ENCODE measurements around the gene DAGLB.
"Not testable (repeated sequence)": the region's sequence is repeated elsewhere in the genome, so short reads cannot be mapped to it uniquely, and the experiment has no call there.

Gene DAGLB

DNA sequence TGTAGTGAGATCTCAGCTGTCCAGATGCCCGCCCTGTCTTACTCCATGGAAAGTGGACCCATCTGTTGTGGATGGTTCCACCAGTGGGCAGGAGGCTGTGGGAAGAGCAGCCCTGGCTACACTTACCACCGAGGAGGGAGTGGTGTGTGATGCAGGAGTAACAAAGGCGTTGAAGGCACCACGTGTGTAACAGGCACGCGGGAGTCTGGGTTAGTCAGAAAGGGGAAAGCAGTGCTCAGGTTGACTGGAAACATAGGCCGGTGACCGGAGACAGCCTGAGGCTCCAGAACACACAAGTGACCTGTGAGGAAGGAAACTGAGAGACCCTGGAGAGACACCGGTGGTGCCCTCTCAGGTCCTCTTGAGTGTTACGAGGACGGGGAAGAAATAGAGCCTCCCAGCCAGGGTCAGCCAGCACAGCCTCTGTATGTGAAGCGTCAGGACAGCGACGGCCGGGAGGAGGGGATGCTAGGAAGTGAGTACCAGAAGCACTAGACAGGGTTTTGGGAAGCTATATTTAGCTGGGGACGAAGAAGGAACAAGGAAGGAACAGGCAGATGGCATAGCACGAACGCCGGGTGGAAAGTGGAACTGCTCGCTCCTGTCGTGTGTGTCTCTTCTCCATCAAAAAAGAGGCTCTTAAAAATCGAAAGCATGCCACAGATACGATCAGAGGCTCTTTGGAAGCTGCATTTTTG is 51.7 kb downstream of the DAGLB start:
- no peak for DNase-seq

DNA sequence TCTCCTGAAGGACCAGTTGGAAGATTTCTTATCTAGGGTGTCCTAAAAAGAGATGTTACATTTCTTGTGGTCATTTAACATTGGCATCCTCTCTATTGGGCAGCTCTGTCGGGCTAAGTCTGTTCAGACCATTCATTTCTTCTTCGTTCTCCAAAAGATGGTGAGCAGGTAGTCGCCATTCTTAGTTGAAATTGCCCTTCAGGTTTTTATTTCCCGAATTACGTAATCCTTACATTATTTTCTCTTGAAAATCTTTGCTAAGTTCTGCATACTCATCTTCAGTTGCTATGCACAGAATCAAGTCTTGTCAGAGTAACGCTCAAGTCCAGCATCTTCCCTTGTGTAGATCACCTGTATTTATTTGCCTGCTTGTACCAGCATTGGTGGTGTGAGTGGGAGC is 53.6 kb downstream of the DAGLB start:
- DNase-seq = no peak

DNA sequence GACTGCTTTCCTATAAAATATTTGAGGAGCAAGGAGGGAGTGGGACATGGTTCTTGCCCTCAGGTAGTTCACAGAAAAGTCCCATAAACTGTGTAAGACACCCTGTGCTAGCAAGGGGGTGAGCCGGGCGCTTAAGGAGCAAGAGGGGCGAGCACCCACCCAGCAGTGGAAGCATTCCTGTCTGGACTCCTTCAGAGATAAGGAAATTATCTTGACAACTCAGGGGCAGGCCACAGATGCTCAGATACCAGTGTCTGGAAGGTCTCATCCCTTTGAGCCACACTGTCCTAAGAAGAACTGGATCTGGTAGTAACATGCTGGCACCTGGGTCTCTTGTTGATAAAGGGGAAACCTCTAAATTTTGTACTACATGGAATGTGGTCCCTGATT is 54.1 kb downstream of the DAGLB start:
- DNase-seq = no peak

DNA sequence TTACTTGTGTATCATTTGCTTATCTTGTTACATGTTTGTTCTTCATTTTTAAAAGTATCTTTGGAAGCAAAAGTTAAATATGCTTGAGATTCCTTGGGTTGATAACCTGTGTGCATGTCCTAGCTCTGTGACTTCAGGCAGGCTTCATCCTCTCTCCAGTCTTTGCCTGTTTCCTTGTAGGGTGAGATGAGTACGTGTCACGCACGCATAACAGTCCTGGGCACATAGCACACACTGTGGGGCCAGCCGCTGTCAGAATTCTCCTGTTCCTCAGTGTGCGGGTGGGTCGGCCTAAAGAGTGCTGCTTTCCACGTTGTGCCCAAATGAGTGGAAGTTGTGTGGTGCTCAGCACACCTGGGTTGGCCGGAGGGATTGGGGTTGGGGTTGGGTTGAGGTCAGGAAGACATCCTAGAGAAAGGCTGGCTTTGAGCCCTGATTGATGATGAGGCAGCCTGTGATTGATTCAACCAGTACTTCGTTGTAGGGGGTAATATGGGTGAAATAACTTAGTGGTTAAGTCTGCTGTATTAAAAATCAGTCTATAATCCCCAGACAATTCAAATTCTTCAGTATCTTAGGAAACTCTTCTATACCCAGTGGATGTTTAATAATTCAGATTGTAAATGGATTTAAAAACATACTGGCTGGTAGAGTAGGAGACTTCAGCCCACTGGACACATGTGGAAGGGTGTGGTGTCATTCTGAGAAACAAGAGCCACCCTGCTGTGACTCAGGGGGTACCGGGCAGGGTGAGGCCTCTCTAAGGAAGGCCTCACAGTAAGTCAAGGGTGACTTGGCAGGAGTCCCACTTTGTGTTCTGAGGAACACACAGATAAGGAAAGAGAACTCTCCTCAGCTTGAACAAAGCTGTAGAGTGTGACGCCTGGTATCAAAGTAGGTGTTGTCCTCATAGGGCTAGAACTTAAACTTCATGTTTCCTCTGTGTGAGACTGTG is 54.8 kb downstream of the DAGLB start:
- peak; percentile 23 to 32 for DNase-seq

DNA sequence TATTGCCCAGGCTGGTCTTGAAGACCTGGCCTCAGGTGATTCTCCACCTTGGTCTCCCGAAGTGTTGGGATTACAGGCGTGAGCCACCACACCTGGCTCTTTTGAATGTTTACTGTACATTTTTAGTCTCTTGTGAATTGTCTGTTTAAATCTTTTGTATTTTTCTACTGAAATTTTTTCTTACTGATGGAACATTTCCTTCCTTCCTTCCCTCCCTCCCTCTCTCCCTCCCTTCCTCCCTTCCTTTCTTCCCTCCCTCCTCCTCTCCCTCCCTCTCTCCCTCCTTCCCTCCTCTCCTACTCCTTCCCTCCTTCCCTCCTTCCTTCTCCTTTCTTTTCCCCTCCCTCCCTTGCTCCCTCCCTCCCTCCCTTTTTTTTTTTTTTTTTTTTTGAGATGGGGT is 58.0 kb downstream of the DAGLB start:
- no peak for DNase-seq

DNA sequence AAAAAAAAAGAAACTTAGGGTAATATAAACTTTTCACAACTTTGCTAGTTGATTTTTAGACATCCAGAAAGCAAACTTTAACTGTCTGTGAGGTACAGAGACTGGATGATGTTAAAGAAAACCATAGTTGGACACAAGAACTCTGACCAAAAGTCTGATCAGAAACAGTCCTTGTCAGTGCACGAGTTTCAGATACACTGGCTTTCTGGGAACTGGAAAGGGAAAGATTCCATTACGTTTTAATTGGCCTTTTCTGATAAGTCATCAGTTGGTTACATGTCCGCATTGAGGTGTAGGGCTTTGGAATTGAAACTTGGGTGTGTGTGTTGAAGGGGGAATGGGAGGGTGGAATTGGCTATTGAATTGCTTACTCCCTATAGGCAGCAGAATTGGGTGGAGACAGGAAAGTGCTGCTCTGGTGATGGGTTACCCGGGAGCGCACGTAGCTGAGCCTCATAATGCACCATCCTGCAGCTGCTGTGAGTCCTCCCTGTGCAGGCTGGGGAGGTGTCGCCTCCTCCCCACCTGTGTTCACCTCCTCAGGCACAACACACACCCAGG is 59.9 kb downstream of the DAGLB start:
- DNase-seq = no peak

DNA sequence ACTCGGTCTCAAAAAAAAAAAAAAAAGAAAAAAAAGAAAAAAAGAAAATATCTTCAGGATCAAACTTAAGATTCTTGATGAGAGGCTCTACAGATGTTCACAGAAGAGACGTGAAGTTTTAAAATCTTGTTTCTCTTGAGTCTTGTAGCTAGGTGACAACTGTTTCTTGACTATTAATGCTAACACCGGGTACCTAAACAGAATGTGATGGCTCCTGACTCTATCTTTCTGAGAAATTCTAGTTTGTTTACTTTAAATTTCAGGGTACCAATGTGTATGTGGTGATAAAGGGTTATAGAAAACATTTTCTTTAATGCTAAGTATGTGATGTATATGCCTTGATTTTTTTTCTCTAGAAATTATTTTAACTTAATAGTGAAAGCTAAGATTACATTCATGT is 61.0 kb downstream of the DAGLB start:
- no peak for DNase-seq

DNA sequence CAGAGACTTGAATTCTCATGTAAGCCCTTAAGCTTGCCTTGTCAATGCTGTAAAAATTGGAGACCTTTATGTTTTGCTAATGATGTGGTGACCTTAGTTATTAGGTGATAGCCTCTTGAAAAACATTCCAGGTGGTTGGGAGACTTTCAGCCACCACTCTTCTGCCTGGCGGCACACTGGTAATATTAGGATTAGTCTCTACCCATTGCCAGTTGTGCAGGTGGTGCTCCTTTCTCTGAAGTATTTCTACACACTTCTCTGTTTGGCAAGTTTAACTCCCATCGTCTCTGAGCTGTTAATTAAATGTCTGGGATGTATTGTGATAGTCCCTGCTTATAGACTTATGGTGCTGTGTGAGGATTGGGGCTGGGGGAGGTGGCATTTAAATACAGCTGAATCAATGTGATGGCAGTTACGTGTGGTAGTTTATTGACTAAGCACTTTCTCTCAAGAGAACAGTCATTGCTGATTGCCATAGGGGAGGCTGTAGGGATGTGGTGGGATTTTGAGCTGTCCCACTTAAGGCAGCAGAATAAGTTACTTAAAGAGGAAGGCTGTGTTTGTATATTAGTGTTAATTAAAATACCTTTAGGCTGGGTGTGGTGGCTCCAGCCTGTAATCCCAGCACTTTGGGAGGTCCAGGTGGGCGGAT is 61.7 kb downstream of the DAGLB start:
- DNase-seq = no peak

DNA sequence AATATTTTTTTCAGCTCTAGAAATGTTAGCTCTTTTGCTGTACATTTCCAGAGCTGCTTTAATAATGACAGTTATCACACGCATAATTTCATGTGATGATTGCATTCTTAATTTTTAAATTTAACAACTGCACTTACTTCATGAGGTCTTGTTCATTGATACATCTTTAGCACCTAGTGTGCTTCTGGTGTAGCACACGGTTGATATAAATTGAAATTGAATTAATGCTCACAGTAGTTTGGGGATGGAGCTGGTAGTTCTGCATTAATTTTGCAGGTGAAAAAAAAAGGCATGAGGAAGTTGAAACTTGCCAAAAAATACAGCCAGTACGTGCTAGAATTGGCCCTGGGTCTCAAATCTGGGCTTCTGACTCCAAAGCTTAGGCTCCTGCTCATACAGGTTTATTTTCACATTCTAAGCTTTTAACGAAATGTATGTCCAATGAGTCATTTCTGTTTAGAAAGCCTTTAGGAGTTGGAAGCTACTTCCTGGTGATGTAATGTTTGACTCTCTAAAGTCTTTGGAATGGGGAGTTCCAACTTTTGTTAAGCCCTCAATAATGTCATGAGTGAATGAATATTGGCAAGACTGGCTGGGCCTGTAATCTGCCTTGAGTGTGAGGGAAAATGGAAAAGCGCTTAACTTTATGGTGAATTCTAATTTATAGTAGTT is 62.5 kb downstream of the DAGLB start:
- no peak for DNase-seq

DNA sequence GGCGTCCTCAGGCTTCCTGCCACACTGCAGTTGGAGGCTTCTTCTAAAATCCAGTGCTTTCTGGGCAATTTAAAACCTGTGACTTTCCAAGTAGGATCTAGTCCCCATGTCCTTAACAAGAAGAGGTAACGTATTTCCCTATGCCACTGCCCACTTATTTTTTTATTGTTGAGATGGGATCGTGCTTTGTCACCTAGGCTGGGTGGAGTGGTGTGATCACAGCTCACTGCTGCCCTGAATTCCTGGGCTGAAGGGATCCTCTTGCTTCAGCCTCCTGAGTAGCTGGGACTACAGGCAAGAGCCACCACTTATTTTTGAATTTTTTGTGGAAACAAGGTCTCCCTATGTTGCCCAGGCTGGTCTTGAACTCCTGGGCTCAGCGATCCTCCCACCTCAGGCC is 63.4 kb downstream of the DAGLB start:
- no peak for DNase-seq

DNA sequence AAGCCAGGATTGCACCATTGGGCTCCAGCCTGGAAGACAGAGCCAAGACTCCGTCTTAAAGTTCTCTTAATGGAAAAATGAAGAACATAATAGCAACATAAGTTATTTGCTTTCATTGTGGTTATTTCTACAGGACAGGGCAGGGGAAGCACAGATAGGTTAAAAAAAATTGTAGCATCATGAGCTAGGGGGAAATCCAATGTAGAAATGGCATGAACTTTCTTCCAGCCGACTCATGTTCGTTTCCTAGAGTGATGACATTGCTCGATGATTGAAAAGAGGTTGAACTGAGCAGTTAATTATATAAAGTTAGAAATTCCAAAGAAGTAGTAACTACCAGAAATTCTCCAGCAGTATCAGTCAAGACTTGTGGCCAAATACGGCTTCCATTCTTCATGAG is 64.9 kb downstream of the DAGLB start:
- no peak for DNase-seq

DNA sequence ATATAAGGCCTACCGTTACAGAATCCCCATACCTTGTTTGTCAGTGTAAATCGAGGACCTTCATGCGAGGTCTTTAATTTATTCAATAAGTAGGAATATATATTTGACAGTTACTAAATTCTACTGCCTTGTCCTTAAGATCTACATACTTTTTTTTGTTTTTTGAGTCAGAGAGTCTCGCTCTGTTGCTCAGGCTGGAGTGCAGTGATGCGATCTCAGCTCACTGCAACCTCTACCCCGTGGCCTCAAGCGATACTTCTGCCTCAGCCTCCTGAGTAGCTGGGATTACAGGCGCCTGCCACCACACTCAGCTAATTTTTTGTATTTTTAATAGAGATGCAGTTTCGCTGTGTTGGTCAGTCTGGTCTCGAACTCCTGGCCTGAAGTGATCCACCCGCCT is 65.9 kb downstream of the DAGLB start:
- DNase-seq = not testable (repeated sequence)

DNA sequence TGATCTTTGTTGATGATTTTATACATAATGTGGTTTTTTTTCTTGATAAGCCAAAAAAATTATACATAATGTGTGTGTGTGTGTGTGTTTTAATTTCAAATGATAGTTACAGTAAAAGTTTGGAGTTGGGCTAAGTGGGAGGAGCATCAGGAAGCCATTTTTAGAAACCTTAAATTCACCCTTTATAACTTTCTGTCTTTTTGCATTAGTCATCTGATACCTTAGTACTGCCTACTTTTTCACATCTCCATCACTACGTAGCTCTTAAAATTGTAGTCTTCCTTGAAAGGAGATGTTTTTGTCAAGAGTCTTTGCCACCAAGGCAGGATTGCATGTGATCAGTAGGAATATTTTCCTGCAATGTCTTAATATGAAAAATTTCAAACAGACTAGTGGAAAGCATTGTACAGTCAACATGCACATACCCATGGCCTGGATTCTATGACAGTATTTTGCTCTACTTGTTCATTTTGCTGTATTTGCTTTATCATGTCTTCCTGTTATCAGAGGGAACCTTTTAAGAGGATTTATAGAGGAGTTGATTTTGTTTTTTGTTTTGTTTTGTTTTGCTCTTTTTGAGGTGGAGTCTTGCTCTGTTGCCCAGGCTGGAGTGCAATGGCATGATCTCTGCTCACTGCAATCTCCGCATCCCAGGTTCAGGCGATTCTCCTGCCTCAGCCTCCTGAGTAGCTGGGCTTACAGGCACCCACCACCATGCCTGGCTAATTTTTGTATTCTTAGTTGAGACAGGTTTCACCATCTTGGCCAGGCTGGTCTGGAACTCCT is 67.3 kb downstream of the DAGLB start:
- DNase-seq = no peak

DNA sequence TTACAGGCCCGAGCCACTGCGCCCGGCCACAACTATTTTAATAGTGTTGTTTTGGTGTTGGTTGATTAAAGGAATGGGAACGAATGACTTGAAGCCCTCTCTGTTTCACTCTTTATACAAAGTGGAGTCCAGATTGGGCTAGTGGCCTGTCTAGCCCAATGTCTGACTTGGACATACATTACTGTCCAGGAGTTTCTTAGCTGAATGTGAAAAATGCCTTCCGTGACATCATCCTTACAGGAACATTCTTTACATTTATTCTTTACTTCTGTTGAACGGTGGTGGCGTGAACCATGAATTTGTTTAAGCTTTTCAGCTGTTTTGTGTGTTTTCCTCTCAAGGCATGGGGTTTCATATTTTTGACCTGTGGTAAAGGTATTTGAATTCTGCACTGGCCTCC is 67.9 kb downstream of the DAGLB start:
- DNase-seq = no peak

DNA sequence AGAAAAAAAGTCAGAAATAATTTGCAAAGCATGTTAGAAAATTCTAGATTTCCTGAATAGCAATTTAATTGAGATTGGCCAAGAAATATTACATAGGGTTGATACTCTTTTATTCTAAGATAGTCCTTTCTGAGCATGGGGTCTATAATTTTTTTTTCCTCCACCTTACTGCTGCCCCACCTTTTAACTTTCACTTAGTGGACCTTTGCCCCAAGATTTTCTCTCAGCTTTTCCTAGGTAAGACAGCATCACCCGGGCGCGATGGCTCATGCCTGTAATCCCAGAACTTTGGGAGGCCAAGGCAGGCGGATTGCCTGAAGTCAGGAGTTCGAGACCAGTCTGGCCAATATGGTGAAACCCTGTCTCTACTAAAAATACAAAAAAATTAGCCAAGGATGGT is 69.2 kb downstream of the DAGLB start:
- not testable (repeated sequence) for DNase-seq

DNA sequence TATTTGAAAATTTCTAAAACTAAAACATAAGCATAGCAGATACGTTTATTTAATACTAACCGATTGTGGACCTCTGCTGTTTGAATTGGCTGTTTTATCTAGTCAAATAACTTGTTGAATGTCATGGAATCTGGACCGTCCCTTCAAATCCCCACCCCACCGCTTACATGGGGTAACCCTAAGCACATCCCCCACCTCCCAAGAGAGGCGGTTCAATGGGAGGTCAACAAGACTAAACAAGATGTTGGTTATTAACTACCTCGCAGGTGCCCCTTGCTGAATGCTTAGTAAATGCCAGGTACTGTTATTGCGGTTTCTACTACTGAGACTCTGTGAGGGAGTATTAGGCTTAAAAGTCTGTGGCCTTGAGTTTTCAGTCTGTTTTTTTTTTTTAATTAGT is 70.9 kb downstream of the DAGLB start:
- DNase-seq = no peak

DNA sequence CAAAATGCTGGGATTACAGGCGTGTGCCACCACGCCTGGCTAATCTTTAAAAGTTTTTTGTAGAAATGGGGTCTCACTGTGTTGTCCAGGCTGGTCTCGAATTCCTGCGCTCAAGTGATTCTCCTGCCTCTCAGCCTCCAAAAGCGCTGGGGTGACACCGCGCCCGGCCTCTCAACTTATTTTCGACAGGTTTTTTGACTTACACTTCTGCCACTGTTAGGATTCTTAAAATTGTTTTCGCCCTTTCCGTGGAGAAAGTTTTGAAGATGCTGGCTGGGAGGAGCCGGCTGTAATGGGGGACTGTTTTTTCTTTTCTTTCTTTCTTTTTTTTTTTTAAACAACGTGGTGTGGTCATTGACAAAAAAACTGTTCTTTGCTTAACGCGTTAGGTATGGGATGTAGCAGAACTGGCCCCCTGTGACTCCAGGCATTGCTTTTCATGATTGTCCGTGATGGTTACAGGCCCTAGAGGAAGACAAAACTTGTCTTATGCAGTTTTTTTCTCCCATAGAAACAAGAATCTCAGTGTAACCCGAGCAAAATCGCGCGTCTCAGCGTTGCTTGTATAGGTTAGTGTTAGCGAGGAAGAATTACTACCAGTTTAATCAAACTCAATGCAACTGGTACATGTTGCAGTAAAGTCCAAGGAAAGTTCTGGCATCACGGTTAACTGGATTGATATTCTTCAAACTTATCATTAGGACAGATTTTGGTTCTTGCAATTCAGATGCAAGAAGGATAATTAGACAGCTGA is 72.2 kb downstream of the DAGLB start:
- DNase-seq = no peak

DNA sequence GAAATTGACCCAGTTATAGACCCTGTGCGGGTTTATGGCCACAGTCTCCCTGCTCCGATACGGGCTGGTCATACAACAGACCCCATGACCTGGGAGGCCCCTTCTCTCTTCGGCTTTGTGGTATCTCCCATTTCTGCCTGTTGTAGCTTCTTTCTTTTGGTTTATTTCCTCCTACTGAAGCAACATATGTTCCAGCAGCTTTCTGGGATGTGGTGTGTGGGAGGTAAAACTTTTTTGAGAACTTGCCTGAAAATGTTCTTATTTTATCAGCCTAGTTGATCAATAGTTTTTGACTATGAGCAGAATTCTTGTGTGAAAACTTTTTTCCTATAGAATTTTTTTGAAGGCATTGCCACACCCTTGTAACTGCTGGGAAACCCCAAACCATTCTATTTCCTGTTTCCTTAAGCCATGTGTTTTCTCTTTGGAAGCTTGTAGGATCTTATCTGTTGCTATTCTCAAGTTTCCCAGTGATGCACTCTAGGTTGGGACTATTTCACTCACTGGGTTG is 80.0 kb downstream of the DAGLB start:
- DNase-seq = no peak

DNA sequence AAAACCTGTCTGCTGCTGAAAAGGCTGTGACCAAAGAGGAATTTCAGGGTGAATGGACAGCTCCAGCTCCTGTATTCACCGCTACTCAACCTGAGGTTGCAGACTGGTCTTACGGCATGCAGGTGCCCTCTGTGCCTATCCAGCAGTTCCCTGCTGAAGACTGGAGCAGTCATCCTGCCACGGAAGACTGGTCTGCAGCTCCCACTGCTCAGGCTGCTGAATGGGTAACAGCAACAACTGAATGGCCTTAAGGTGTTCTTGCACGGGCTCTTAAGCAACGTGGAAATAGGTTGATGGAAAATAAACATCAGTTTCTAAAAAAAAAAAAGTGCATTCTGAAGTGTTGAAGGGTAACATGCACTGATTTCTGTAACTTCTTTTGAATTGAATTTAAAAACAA is 82.3 kb downstream of the DAGLB start:
- no peak for DNase-seq

DNA sequence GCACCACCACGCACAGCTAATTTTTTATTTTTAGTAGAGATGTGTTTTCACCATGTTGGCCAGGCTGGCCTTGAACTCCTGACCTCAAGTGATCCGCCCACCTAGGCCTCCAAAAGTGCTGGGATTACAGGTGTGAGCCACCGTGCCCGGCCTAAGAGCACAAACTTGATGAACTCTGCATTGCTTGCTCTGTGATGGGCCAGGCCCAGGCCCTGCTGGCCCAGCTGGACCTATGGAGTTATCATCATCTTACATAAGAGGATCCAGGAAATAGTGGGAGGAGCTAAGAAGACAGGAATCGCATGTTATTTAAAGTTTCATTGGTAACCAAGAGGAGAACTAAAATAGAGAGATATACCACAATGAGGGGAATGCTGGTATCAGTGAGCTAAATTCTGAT is 86.9 kb downstream of the DAGLB start:
- no peak for DNase-seq

DNA sequence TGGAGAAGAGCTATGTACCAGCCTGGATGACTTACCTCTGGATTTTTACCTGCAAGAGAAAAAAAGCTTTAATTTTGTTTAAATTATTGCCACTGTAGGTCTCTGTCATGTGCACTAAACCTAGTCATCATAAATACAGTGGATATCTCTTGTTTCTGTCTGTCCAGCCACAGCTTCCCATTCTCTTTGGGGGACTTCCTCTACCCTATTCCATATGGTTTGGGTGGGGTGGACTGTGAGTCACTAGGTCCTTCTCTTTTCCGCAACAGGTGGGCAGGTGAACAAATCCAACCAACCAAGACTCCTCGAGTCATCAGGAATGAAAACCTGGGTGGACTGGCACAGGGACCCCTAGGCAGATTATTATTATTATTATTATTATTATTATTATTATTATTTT is 88.0 kb downstream of the DAGLB start:
- DNase-seq = no peak

Data from stimulated activated CD4-positive, alpha-beta T cell treated with anti-CD3 and anti-CD28 coated beads, Interleukin-4, amount 100 ng/mL, for 4 hours (primary cell).